Superior temporal gyrus (tissue), 1 donor: Measurements from ENCODE around the gene CENPM.
A peak's percentile ranks its signal among the peaks of the same experiment; 100 is the strongest.
"Not testable (repeated sequence)": the region's sequence is repeated elsewhere in the genome, so short reads cannot be mapped to it uniquely, and the experiment has no call there.

Experiments used
- DNase-seq: peaks from one replicate; pipeline ENCODE4 v3.0.0-alpha.2; 2016; ENCODE audit errors: extremely low spot score

CENPM gene

GRCh38 chr22:41966607-41967240, 19.8 kb upstream of the CENPM start:
- DNase-seq, result peak; percentile 81

GRCh38 chr22:41966225-41966606, 19.3 kb upstream of the CENPM start:
- no peak for DNase-seq

- peak; percentile 23 for DNase-seq
Observed at GRCh38 chr22:41964112-41964491, 17.1 kb upstream of the CENPM start.

GRCh38 chr22:41963453-41964111, 16.6 kb upstream of the CENPM start:
- DNase-seq, result peak; percentile 68

GRCh38 chr22:41957941-41958556, 11.1 kb upstream of the CENPM start:
- DNase-seq, result no peak

- DNase-seq, result no peak
Observed at GRCh38 chr22:41952713-41953112, 5.8 kb upstream of the CENPM start.

- peak; percentile 93 for DNase-seq
Observed at GRCh38 chr22:41951898-41952474, 5.0 kb upstream of the CENPM start, which contains the start of gene SMIM45. TSS of gene SMIM45 (plus strand) at chr22:41952150.

GRCh38 chr22:41949297-41949965, 2.5 kb upstream of the CENPM start:
- no peak for DNase-seq

GRCh38 chr22:41948928-41949296, 2.0 kb upstream of the CENPM start:
- DNase-seq, result not testable (repeated sequence)

GRCh38 chr22:41948142-41948541, 1.2 kb upstream of the CENPM start:
- DNase-seq, result no peak

GRCh38 chr22:41947424-41948080, 600 bp upstream of the CENPM start:
- DNase-seq, result no peak

GRCh38 chr22:41943661-41944209, 3.2 kb downstream of the CENPM start:
- DNase-seq, result no peak

GRCh38 chr22:41940832-41941765, 5.9 kb downstream of the CENPM start:
- peak; percentile 93 for DNase-seq

- peak; percentile 21 for DNase-seq
Observed at GRCh38 chr22:41939981-41940831, 6.7 kb downstream of the CENPM start.

- no peak for DNase-seq
Observed at GRCh38 chr22:41936894-41937169, 10.1 kb downstream of the CENPM start.

- no peak for DNase-seq
Observed at GRCh38 chr22:41935509-41935908, 11.4 kb downstream of the CENPM start.

GRCh38 chr22:41935015-41935351, 12.0 kb downstream of the CENPM start:
- no peak for DNase-seq

- DNase-seq, result no peak
Observed at GRCh38 chr22:41934284-41935014, 12.5 kb downstream of the CENPM start.
